A673 (cell line): ENCODE results near the gene MSI2. TPM values are rescaled to one million over a fixed set of nuclear protein-coding genes. Genes with fewer than 3 reads are reported as not detected.

Experiments
- BruUV-seq: library from RNA; stranded (reverse); fragments of 400-500 nt; replicated peaks from 2 replicates; lab custom pipeline; 2021; lab: Mats Ljungman, UMichigan
- CTCF ChIA-PET: fragments of 300-600 bp; sonication (Branson Sonifier 250); formaldehyde crosslinking; loops from one replicate; lab custom pipeline; 2022; ENCODE audit warnings: antibody characterized with exemption; lab: Charles Lee
- POLR2A ChIA-PET: fragments of 300-600 bp; sonication (Branson Sonifier 250); formaldehyde crosslinking; loops from one replicate; lab custom pipeline; 2022; ENCODE audit warnings: antibody characterized with exemption; ENCODE audit not compliant: low non-redundant PET; lab: Charles Lee
- DNase-seq: peaks from one replicate; pipeline ENCODE4 v3.0.0-alpha.2; 2015; ENCODE audit warnings: low spot score
- H3K27ac ChIP-seq: fragments of 200-600 bp; sonication (generic); 2 replicates; pipeline ENCODE4 v1.5.1; 2016; ENCODE audit warnings: mixed run types, low read depth, mild to moderate bottlenecking, mixed read lengths, antibody characterized with exemption, low read length; ENCODE audit not compliant: poor library complexity, severe bottlenecking
- H3K27me3 ChIP-seq: fragments of 200-600 bp; sonication (generic); replicated peaks from 2 replicates; pipeline ENCODE4 v1.6.1; 2017; ENCODE audit warnings: mixed run types, low read depth, mild to moderate bottlenecking, mixed read lengths, antibody characterized with exemption, low read length; ENCODE audit not compliant: insufficient read depth, poor library complexity
- H3K36me3 ChIP-seq: fragments of 200-600 bp; sonication (generic); 2 replicates; pipeline ENCODE4 v1.6.1; 2016; ENCODE audit warnings: mixed run types, mild to moderate bottlenecking, mixed read lengths, antibody characterized with exemption, low read length; ENCODE audit not compliant: insufficient read depth, poor library complexity, severe bottlenecking
- H3K4me1 ChIP-seq: fragments of 200-600 bp; sonication (generic); 2 replicates; pipeline ENCODE4 v1.6.1; 2017; ENCODE audit warnings: mixed run types, mild to moderate bottlenecking, mixed read lengths, antibody characterized with exemption, low read length; ENCODE audit not compliant: insufficient read depth, poor library complexity, severe bottlenecking
- H3K4me3 ChIP-seq: fragments of 200-600 bp; sonication (generic); 2 replicates; pipeline ENCODE4 v1.5.1; 2016; ENCODE audit warnings: low read depth, mixed run types, mild to moderate bottlenecking, mixed read lengths, low read length; ENCODE audit not compliant: poor library complexity, severe bottlenecking
- H3K9me3 ChIP-seq: fragments of 200-600 bp; sonication (generic); 2 replicates; pipeline ENCODE4 v1.6.1; 2016; ENCODE audit warnings: mixed run types, low read depth, mild to moderate bottlenecking, mixed read lengths, antibody characterized with exemption, low read length; ENCODE audit not compliant: poor library complexity, severe bottlenecking
- CTCF ChIP-seq: fragments of 300-800, 200-600 bp; sonication (generic); conservative IDR thresholded peaks from 2 replicates; pipeline ENCODE4 v1.5.1; 2017; ENCODE audit warnings: low read depth, mild to moderate bottlenecking, antibody characterized with exemption, low read length, moderate library complexity, mixed read lengths
- EZH2 ChIP-seq: fragments of 200-600 bp; sonication (generic); IDR thresholded peaks from 2 replicates; pipeline ENCODE4 v1.6.1; 2017; ENCODE audit warnings: borderline replicate concordance, low read depth, mild to moderate bottlenecking, mixed read lengths, antibody characterized with exemption, low read length; ENCODE audit not compliant: poor library complexity, severe bottlenecking
- intact Hi-C: fragments of 100-400 bp; cut with micrococcal nuclease; formaldehyde crosslinking; loops from one replicate; pipeline ENCODE4 v1.10.0; 2022; ENCODE audit not compliant: unreplicated experiment
- total RNA-seq: library from RNA; stranded (reverse); gene quantifications from 2 replicates; pipeline ENCODE4 v1.2.3, GENCODE V29; 2021

The MSI2 gene
- total RNA-seq, 1 experiment from 2014 or later = 108 TPM

GRCh38 chr17:57467226-57467625 is 210.9 kb downstream of the MSI2 start:
- POLR2A ChIA-PET = no interaction called here
- Histone ChIP-seq H3K9me3 (no peaks in the 10 kb centered on the region), H3K36me3 (no peaks in the 10 kb centered on the region), H3K4me1 (peaks cover 32% of the 10 kb centered on the region), H3K27ac (no peak overlapping the region), H3K4me3 (no peak overlapping the region), H3K27me3 (no peaks in the 10 kb centered on the region)
- no peak for TF ChIP-seq EZH2
- no peak for TF ChIP-seq CTCF
- no peak for DNase-seq
- no TSS peak for BruUV-seq
- intact Hi-C loops = no loop called here
- CTCF ChIA-PET = interaction anchor here (0.6 kb wide), 1 partner anchor 45 kb away, joined by 3 read pairs; no protein-coding TSS in a partner anchor

GRCh38 chr17:57467801-57468200 is 211.5 kb downstream of the MSI2 start:
- CTCF ChIA-PET = no interaction called here
- no peak for DNase-seq
- Histone ChIP-seq H3K4me3 (no peak overlapping the region), H3K9me3 (no peaks in the 10 kb centered on the region), H3K36me3 (no peaks in the 10 kb centered on the region), H3K27ac (no peak overlapping the region), H3K4me1 (peaks cover 34% of the 10 kb centered on the region), H3K27me3 (no peaks in the 10 kb centered on the region)
- POLR2A ChIA-PET = no interaction called here
- no TSS peak for BruUV-seq
- TF ChIP-seq CTCF (no peak), EZH2 (no peak)
- intact Hi-C loops = no loop called here

- Histone ChIP-seq H3K27ac (no peak overlapping the region), H3K27me3 (no peaks in the 10 kb centered on the region), H3K36me3 (no peaks in the 10 kb centered on the region), H3K9me3 (no peaks in the 10 kb centered on the region), H3K4me1 (peaks cover 47% of the 10 kb centered on the region), H3K4me3 (no peak overlapping the region)
- DNase-seq = no peak
- intact Hi-C loops = no loop called here
- ChIA-PET CTCF (no interaction called here), POLR2A (no interaction called here)
- BruUV-seq = no TSS peak
- TF ChIP-seq EZH2 (no peak), CTCF (no peak)
Measured at GRCh38 chr17:57468932-57469775, 212.8 kb downstream of the MSI2 start.
